Measurements from ENCODE around the gene ERVW-1.
"Not testable (repeated sequence)": the region's sequence is repeated elsewhere in the genome, so short reads cannot be mapped to it uniquely, and the experiment has no call there.

The ERVW-1 gene

GRCh38 chr7:92477681-92478080, at the start of gene ERVW-1:
Gene ERVW-1 (minus strand): TSS chr7:92477946. CDS start chr7:92470381, 7,565 bp downstream.
- not testable (repeated sequence) for H3K27me3 Mint-ChIP-seq (ENCODE audit: low read depth); H3K4me1 Mint-ChIP-seq; H3K9me3 Mint-ChIP-seq; H3K4me3 Mint-ChIP-seq; H3K36me3 Mint-ChIP-seq (ENCODE audit: low read depth); H3K27ac Mint-ChIP-seq

- no peak overlapping the region for H3K4me3 Mint-ChIP-seq
- H3K27ac Mint-ChIP-seq: no peak overlapping the region
- TF ChIP-seq CTCF (IDR thresholded peaks at IDR 0.05; ENCODE audit: unreplicated experiment in 3 of 3): no peak
- no peaks in the 10 kb centered on the region for H3K9me3 Mint-ChIP-seq
- peaks cover 15% of the 10 kb centered on the region for H3K4me1 Mint-ChIP-seq
- H3K36me3 Mint-ChIP-seq (ENCODE audit: low read depth): no peaks in the 10 kb centered on the region
- no peaks in the 10 kb centered on the region for H3K27me3 Mint-ChIP-seq (ENCODE audit: low read depth)
Measured at GRCh38 chr7:92523110-92523509, 45.4 kb upstream of the ERVW-1 start.

- peaks cover 17% of the 10 kb centered on the region for H3K36me3 Mint-ChIP-seq (ENCODE audit: low read depth)
Measured at GRCh38 chr7:92520024-92520423, 42.3 kb upstream of the ERVW-1 start.

GRCh38 chr7:92517631-92518030, 39.9 kb upstream of the ERVW-1 start:
- H3K4me1 Mint-ChIP-seq: no peaks in the 10 kb centered on the region

More at GRCh38 chr7:92520024-92520423, 42.3 kb upstream of the ERVW-1 start:
- Mint-ChIP-seq H3K27me3 (ENCODE audit: low read depth) (no peaks in the 10 kb centered on the region), H3K9me3 (no peaks in the 10 kb centered on the region), H3K27ac (peak overlapping the region; percentile 79 to 84 (median 82)), H3K4me1 (no peaks in the 10 kb centered on the region), H3K4me3 (no peak overlapping the region)
- TF ChIP-seq CTCF (IDR thresholded peaks at IDR 0.05; ENCODE audit: unreplicated experiment in 3 of 3): no peak

GRCh38 chr7:92513167-92513902, 35.6 kb upstream of the ERVW-1 start:
- Mint-ChIP-seq H3K4me3 (no peak overlapping the region), H3K27ac (no peak overlapping the region), H3K36me3 (ENCODE audit: low read depth) (peaks cover 40% of the 10 kb centered on the region), H3K27me3 (ENCODE audit: low read depth) (no peaks in the 10 kb centered on the region), H3K4me1 (no peaks in the 10 kb centered on the region), H3K9me3 (no peaks in the 10 kb centered on the region)
- no peak for TF ChIP-seq CTCF (IDR thresholded peaks at IDR 0.05; ENCODE audit: unreplicated experiment in 3 of 3)

More at GRCh38 chr7:92517631-92518030, 39.9 kb upstream of the ERVW-1 start:
- Mint-ChIP-seq H3K36me3 (ENCODE audit: low read depth) (peaks cover 31% of the 10 kb centered on the region), H3K4me3 (no peak overlapping the region), H3K27me3 (ENCODE audit: low read depth) (no peaks in the 10 kb centered on the region), H3K9me3 (no peaks in the 10 kb centered on the region), H3K27ac (no peak overlapping the region)
- TF ChIP-seq CTCF (IDR thresholded peaks at IDR 0.05; ENCODE audit: unreplicated experiment in 3 of 3): no peak

- H3K36me3 Mint-ChIP-seq (ENCODE audit: low read depth): peaks cover 40% of the 10 kb centered on the region
- H3K27ac Mint-ChIP-seq: no peak overlapping the region
- no peaks in the 10 kb centered on the region for H3K4me1 Mint-ChIP-seq
- H3K27me3 Mint-ChIP-seq (ENCODE audit: low read depth): no peaks in the 10 kb centered on the region
- no peaks in the 10 kb centered on the region for H3K9me3 Mint-ChIP-seq
- no peak overlapping the region for H3K4me3 Mint-ChIP-seq
- no peak for TF ChIP-seq CTCF (IDR thresholded peaks at IDR 0.05; ENCODE audit: unreplicated experiment in 3 of 3)
Measured at GRCh38 chr7:92508946-92509345, 31.2 kb upstream of the ERVW-1 start.

Data from nephron (organoid).